Motor neuron (in vitro differentiated cells): ENCODE data around the gene SYNE1. TPM values are rescaled to one million over a fixed set of nuclear protein-coding genes. Genes with fewer than 3 reads are reported as not detected.

Source experiments
- ATAC-seq, 8 experiments: fragments of 200-7000 bp; cut with Tn5 transposase; replicated peaks in 6 of 8; 2 replicates each; pipeline ENCODE4 v1.8.0; 2021; ENCODE audit warnings: mild to moderate bottlenecking in 8 of 8, moderate library complexity in 8 of 8
- H3K27ac ChIP-seq, 2 donors: fragments of 250-450 bp; sonication (Bioruptor Pico); 2 replicates each; pipeline ENCODE4 v1.9.0; 2021; ENCODE audit warnings: antibody characterized with exemption in 2 of 2, mild to moderate bottlenecking in 2 of 2, moderate library complexity in 1 of 2
- H3K4me1 ChIP-seq, 2 donors: fragments of 250-450 bp; sonication (Bioruptor Pico); replicated peaks in 1 of 2; 2 replicates each; pipeline ENCODE4 v1.6.1; 2021; ENCODE audit warnings: antibody characterized with exemption in 2 of 2, mild to moderate bottlenecking in 2 of 2, moderate library complexity in 1 of 2
- H3K4me3 ChIP-seq, 5 donors: fragments of 250-450 bp; sonication (Bioruptor Pico); 2 replicates each; pipeline ENCODE4 v1.9.0; 2021; ENCODE audit warnings: antibody characterized with exemption in 5 of 5, mild to moderate bottlenecking in 5 of 5, moderate library complexity in 4 of 5
- WGBS, 10 experiments: fragments of 450-650 bp; shearing (Covaris generic); methylation state at CpG; one replicate each; pipeline ENCODE4 v1.0.0; 2022; 5-methylcytosine and 5-hydroxymethylcytosine counted together
- in situ Hi-C, 9 experiments: fragments of 400-800 bp; cut with MboI; loops; one replicate each; pipeline ENCODE4 v1.15.0; 2021; ENCODE audit warnings: low sequenced_read_pairs in 9 of 9, low pct_unique_long_range_greater_than_20kb in 2 of 9; ENCODE audit not compliant: unreplicated experiment in 9 of 9
- total RNA-seq, 8 experiments: library from RNA; unstranded; fragments of 300-600 nt; gene quantifications; 2 replicates each; pipeline versions ENCODE4 v1.2.3 to v1.2.4, GENCODE V29; 2022

The SYNE1 gene
- total RNA-seq, 8 experiments from 2014 or later: 13.2 to 160 (median 45.7) TPM

DNA sequence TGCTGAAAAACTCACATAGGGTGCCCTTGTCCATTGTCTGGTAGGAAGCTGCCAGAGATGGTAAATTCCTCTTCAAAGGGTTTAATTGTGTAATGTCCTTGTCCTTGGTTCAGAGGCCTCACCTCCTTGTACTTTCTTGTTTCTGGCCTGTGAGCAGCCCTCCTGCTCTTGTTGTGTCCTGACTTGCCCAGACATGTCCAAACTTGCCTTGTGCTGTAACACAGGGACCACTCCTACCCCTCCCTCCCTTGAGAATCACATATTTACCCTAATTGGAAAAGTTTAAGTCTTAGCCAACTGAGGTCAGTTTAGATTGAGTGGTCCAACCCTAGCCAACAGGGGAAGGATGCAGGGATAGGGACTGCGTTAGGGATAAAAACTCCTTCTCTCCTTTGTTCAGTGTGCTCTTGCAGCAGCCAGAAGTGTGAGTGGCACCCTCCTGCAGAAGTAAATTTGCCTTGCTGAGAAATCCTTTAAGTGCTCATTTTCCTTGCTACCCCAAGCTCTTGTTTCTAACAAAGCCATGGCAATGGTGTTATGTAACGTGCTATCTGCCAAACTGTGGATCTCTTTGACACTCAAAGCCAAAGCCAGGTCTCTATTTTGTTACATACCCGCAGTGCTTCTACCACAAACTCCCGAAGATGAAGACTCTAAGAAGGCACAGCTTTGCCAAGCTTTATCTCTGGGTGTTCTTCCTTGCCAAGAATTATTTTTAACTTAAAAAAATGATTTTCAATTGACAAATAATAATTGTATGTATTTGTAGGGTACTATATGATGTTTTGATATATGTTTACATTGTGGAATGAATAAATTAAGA lies 415.1 kb downstream of the SYNE1 start:
- WGBS, 10 experiments: 80 to 100% (median 93%) methylated on average over 1 to 4 of the region's 4 CpGs; no CpG with 5 or more reads in 1 of the 10 experiments
- H3K4me3 ChIP-seq: no peak overlapping the region
- peak in 2 of 8 experiments; percentile 35 to 61 for ATAC-seq
- H3K4me1 ChIP-seq: no peaks in the 10 kb centered on the region
- H3K27ac ChIP-seq: no peak overlapping the region
- in situ Hi-C loops: no loop called here

DNA sequence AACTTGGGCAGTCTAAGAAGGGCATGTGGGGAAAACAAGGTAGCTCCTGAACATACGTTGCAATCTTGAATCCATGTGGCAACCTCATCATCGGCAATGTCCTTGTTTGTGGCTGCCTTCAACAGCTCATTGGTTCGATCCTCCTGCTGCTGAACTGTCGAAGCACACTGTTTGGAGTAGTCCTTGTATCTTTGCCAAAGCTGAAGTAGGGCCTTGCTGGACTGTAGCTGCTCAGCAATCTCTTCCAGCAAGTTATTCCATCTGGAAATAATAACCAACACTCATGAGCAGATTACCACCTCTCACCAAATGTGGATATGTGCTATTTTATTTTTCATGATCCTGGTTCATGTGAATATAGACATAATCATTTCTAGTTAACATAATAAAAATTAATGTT lies 416.4 kb downstream of the SYNE1 start:
- no peak overlapping the region for H3K4me3 ChIP-seq
- WGBS, 10 experiments: 16 to 100% (median 87%) methylated on average over 1 to 4 of the region's 4 CpGs; no CpG with 5 or more reads in 2 of the 10 experiments
- no peak overlapping the region for H3K27ac ChIP-seq
- ATAC-seq: no peak
- no peaks in the 10 kb centered on the region for H3K4me1 ChIP-seq
- in situ Hi-C loops: no loop called here

DNA sequence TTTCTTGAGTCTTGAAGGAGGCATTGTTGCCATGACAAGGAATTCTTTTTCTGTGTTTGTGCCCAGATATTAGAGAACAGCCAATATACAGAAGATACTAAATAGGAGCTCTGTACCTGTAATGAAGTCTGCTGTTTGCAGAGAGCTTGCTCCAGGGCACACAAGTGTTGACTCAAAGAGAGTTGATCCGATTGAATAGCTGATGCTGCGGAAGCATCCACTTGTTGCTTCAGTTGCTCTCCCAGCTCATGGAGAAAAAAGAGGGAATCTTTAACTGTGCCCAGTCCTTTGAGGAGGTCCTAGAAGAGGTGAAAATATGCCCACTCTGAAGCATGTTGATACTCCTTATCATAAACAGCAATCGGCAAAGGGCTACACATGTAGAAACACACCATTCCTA lies 418.3 kb downstream of the SYNE1 start:
- no peaks in the 10 kb centered on the region for H3K4me1 ChIP-seq
- no peak overlapping the region for H3K4me3 ChIP-seq
- no peak for ATAC-seq
- in situ Hi-C loops: no loop called here
- H3K27ac ChIP-seq: no peak overlapping the region
- WGBS, 10 experiments: 60 to 100% (median 88%) methylated on average over 1 to 3 of the region's 3 CpGs; no CpG with 5 or more reads in 4 of the 10 experiments

DNA sequence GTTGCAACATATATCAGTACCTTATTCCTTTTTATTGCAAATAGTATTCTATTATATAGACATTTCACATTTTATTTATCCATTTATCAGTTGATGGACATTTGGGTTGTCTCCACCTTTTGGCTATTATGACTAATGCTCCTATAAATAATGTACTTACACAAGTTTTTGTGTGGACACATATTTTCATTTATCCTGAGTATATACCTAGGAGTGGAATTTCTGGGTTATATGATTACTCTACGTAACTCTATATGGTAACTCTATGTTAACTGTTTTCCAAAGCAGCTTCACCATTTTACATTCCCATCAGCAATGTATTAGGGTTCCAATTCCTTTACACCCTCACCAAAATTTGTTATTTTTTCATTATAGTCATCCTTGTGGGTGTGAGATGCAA lies 424.7 kb downstream of the SYNE1 start:
- Histone ChIP-seq H3K4me1 (no peaks in the 10 kb centered on the region), H3K27ac (no peak overlapping the region), H3K4me3 (no peak overlapping the region)
- in situ Hi-C loops: no loop called here
- WGBS, 10 experiments: 92 to 100% (median 100%) methylated on average over 1 of the region's 1 CpG; no CpG with 5 or more reads in 1 of the 10 experiments
- ATAC-seq: no peak

DNA sequence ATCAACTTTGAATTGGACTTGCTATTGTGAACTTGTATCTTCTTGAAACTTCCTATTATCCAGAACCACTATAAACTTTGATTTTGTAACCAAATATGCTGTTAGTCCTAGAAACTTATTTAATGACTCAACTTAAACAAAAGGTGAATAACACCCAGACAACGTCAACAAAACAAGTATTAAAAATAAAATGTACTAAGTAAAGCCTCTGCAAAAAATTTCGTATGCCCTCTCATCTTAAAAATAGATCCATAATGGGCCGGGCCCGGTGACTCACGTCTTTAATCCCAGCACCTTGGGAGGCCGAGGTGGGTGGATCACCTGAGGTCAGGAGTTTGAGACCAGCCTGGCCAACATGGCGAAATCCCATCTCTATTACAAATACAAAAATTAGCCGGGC lies 428.0 kb downstream of the SYNE1 start:
- Histone ChIP-seq H3K4me1 (no peaks in the 10 kb centered on the region), H3K4me3 (no peak overlapping the region), H3K27ac (no peak overlapping the region)
- no peak for ATAC-seq
- WGBS, 10 experiments: 80 to 100% (median 93%) methylated on average over 1 to 8 of the region's 8 CpGs; no CpG with 5 or more reads in 3 of the 10 experiments
- in situ Hi-C loops: no loop called here

DNA sequence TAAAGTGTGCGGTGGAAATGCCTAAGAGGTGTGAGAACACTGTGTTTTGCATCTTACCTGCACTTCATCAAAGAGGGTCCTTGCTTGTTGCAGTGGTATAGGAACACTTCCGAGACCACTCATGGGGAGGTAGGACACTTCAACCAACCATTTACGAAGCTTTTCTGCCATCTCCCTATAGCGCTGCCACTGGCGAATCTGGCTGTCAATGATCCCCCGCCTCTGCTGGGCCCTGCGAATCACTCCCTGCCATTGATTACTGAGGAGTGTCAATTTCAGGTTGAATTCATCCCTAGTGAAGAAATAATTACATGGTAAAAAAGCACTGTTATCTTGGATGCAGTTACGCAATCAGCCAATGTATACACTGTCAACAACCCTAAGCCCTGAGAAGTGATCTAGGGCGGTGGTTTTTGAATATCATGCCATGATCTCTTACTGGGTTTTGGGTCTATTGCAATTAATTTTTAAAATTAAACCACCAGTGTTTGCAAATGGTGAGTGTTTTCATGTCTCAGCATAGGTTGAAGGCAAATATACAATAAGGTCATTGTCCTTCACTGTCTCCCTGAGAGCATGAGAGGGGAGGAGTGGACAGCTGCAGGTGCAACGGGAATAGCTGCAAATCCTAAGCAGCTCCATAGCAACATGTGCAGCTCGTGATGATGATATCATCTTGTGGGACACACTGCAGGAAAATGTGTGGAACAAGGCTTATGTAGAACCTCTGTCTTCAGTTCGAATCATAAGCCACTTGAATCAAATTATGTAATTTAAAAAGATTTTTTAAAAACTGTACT lies 429.0 kb downstream of the SYNE1 start:
- in situ Hi-C loops: no loop called here
- no peak overlapping the region for H3K27ac ChIP-seq
- H3K4me1 ChIP-seq: no peaks in the 10 kb centered on the region

DNA sequence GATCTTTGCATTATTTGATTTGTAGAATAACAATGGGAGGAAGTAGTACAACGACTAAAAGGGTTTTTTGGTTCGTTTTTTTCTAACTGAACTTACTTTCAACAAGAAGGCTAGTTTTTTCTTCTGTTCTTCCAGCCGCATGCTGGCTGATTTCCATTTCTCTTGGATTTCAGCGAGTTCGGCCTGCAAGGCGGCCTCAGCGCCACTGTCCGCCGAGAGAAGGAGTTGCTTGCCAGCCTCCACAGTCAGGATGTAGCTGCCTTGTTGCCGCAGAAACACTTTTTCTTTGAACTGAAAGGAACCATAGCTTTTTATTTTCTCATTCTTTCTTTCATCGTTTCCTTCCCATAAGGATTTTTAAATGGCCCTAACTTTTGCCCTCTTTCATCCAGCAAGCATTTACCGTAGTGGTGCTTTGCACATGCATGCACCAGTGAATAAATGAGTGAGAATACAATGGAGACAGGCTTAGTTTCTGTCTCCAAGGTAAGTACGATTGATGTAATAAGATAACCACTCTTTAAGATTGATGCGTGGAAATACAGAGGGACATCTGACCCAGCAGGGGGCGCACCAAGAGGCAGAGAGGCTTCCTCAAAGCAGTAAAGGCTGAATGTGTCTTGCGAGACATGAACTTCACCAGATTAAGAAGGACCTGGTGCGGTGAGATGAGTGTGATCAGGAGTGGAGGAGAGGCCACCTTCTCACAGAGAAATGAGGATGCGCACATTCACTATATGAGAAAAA lies 430.9 kb downstream of the SYNE1 start:
- ATAC-seq: no peak
- Histone ChIP-seq H3K27ac (no peak overlapping the region), H3K4me1 (no peaks in the 10 kb centered on the region), H3K4me3 (no peak overlapping the region)
- 75 to 96% (median 91%) methylated on average over 4 to 18 of the region's 18 CpGs for WGBS, 10 experiments
- in situ Hi-C loops: no loop called here

More for the DNA sequence above, 429.0 kb downstream of the SYNE1 start:
- no peak overlapping the region for H3K4me3 ChIP-seq
- peak in 2 of 8 experiments; percentile 33 to 80 for ATAC-seq
- 87 to 100% (median 92%) methylated on average over 1 to 12 of the region's 12 CpGs; no CpG with 5 or more reads in 1 of the 10 experiments for WGBS, 10 experiments

DNA sequence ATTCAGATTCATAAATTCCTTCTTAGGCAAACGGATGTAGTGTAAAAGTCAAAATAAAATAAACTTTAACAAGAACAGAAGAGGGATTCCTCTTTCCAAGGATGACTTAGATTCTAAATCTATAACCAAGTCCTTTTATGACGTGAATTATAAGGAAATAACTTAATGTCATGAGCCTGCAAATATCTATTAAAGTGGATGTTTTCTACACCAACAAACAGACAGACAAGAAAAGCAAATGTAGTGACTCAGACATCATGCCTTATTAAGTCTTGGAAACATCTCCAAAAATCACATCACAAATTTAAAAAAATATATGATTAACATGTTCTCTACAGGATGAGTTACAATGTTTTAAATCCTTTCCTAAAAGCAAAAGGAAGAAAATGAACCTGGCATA lies 432.6 kb downstream of the SYNE1 start:
- no peak for ATAC-seq
- no peaks in the 10 kb centered on the region for H3K4me1 ChIP-seq
- 69 to 100% (median 93%) methylated on average over 1 to 2 of the region's 2 CpGs for WGBS, 10 experiments
- H3K27ac ChIP-seq: no peak overlapping the region
- in situ Hi-C loops: no loop called here
- no peak overlapping the region for H3K4me3 ChIP-seq

DNA sequence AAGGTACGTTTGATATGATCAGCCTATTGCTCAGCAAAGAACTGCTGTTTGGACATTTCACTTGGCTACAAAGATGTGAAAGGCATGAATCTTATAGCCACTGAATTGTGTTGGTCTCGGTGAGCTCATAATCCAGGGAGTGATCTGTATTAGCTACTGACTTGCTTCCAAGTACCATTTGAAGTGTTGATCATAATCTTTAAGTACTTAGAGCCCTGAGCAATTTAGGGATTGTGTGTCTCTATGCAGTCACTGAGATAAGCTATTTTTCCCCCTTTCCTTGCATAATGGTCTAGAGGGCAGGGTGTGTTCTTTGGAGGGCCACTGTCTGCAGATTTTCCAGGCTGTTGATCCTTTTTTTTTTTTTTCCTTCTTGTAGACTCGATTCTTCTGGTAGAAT lies 436.0 kb downstream of the SYNE1 start:
- in situ Hi-C loops: no loop called here
- WGBS, 10 experiments: 0 to 69% (median 21%) methylated on average over 2 to 3 of the region's 3 CpGs; no CpG with 5 or more reads in 1 of the 10 experiments
- Histone ChIP-seq H3K4me1 (no peaks in the 10 kb centered on the region), H3K27ac (no peak overlapping the region), H3K4me3 (no peak overlapping the region)
- peak in 3 of 8 experiments; percentile 93 to 96 (median 93) for ATAC-seq

DNA sequence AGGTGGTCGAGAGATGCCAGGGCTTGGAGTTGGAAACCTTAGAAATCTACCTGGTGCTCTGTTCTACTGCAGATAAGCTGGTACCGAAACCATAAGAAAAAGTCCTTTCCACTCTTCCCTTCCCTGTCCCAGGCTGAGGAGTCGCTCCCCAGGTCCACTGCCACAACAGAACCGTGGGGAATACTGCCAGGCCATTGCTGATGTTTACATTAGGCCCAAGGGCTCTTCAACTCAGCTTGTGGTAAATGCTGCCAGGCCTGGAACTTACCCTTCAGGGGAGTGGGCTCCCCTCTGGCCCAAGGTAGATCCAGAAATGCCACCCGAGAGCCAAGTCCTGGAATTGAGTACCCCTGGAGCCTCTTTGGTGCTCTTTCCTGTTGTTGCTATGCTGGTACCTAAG lies 441.3 kb downstream of the SYNE1 start:
- no peak overlapping the region for H3K27ac ChIP-seq
- in situ Hi-C loops: no loop called here
- H3K4me1 ChIP-seq: no peaks in the 10 kb centered on the region
- H3K4me3 ChIP-seq: no peak overlapping the region
- ATAC-seq: no peak
- WGBS, 10 experiments: 80 to 100% (median 92%) methylated on average over 1 to 4 of the region's 5 CpGs; no CpG with 5 or more reads in 5 of the 10 experiments

DNA sequence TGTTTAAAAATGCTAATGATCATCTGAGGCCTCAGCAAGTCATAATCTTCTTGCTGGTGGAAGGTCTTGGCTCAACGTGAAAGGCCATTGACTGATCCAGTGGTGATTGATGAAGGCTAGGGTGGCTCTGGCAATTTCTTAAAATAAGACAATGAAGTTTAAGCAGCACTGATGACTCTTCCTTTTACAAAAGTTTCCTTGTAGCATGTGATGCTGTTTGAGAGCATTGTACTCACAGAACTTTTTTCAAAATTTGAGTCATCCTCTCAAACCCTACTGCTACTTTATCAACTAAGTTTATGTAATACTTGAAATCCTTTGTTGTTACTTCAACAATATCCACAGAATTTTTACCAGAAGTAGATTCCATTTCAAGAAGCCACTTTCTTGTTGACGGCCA lies 447.4 kb downstream of the SYNE1 start:
- WGBS, 10 experiments: 20 to 100% (median 81%) methylated on average over 1 to 2 of the region's 2 CpGs; no CpG with 5 or more reads in 1 of the 10 experiments
- Histone ChIP-seq H3K4me1 (no peaks in the 10 kb centered on the region), H3K27ac (no peak overlapping the region), H3K4me3 (no peak overlapping the region)
- in situ Hi-C loops: no loop called here
- no peak for ATAC-seq

DNA sequence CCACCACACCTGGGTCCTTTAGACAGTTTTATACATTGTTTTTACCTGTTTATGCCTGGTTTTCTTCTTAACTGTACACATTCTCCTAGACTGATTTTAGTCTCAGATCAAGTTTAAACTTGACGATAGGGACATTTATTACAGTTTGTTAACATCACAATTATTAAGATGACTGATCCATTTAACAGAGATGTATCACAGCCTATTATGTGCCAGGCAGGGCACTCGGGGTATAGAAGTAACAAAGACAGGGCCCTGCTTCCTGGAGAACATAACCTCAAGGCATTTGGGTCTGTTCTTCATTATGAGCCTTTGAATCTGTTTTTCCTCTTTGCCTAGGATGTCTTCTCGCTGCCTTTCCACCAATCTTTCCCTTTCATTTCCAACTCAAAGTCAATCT lies 449.2 kb downstream of the SYNE1 start:
- 33 to 100% (median 93%) methylated on average over 1 to 3 of the region's 3 CpGs; no CpG with 5 or more reads in 1 of the 10 experiments for WGBS, 10 experiments
- in situ Hi-C loops: no loop called here
- no peak for ATAC-seq
- no peak overlapping the region for H3K27ac ChIP-seq
- H3K4me1 ChIP-seq: no peaks in the 10 kb centered on the region
- H3K4me3 ChIP-seq: no peak overlapping the region

DNA sequence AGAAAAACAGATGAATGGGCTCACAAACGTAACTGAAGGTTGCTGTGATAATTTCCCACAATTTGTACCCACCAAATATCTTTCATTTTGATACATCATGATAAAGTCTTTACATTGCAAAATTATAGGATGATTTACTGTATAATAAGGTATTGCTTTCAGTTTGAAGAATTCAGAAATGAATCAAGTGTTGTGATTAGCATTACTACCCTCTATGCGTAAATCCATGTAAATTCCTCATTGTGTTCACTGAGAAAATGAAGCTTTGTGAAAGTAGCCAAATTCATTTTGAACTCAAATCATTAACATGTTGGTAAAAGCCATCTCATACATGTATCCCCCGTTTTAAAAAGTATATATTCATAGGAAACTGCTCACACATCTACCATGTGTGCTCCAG lies 450.3 kb downstream of the SYNE1 start:
- no peak for ATAC-seq
- WGBS, 10 experiments: 64 to 100% (median 83%) methylated on average over 1 to 3 of the region's 3 CpGs; no CpG with 5 or more reads in 1 of the 10 experiments
- in situ Hi-C loops: no loop called here
- H3K4me3 ChIP-seq: no peak overlapping the region
- H3K27ac ChIP-seq: no peak overlapping the region
- no peaks in the 10 kb centered on the region for H3K4me1 ChIP-seq
